Dedifferentiated amniotic fluid mesenchymal stem cell (primary cell): Measurements from ENCODE around the gene CCDC78.

Experiments
- DNase-seq: peaks from one replicate; pipeline ENCODE4 v3.0.0-alpha.2; 2016; ENCODE audit errors: extremely low spot score

Gene CCDC78

DNA sequence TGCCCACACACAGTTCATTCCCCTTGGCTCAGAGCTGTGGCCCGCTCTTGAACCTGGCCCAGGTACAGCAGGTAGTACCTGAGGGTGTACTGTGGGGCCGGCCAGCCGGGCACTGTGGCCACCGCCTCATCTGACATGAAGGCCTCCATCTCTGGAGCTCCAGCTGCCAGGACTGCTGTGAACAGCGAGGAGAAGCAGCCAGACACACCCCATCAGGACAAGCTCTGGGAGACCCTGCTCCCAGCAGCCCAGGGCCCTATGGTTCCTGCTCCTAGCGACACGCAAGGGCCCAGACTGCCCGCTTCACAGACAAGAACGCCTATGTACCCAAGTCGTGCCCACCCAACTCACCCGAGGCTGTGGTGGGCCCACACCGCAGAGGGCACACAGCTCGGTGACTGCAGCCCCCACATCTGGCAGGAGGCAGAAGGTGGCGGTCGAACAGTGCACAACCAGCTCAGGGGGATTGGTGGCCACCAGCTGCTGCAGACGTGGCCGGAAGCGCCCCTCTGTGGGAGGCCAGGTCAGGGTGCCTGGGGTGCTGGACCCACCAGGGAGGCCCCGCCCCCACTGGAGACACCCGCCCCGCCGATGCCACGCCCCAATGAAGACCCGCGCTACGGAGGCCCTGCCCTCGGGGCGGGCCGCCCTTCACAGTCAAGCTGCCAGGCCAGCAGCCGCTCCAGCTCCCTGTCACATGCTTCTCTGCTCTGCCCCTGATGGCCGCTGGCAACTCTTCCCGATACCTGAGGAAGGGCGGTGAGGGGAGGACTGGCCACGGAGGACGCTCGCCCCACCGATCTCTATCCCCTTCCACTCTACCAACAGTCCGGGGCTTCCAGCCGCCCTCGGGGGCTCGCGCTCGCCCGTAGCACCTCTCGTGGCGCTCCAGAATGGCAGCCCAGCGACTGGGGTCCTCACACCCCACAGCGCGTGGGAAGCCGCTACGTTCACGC, 47.1 kb downstream of the CCDC78 start:
- peak; percentile 28 for DNase-seq

- no peak for DNase-seq
Observed at GRCh38 chr16:678209-678857, 47.9 kb downstream of the CCDC78 start.

GRCh38 chr16:677316-678190, 48.7 kb downstream of the CCDC78 start:
- DNase-seq = no peak

GRCh38 chr16:676913-677312, 49.3 kb downstream of the CCDC78 start:
- no peak for DNase-seq

DNA sequence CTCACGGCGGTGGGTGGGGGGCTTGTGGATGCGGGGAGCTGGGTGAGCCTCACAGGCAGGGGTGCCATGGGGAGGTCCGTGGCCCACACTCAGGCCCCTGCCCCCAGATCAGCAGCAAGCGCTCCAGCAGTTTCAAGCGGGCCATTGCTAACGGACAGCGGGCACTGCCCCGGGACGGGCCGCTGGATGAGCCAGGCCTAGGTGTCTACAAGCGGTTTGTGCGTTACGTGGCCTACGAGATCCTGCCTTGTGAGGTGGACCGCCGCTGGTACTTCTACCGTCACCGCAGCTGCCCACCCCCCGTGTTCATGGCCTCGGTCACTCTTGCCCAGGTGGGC, 49.7 kb downstream of the CCDC78 start:
- no peak for DNase-seq

- no peak for DNase-seq
Observed at GRCh38 chr16:675884-676564, 50.2 kb downstream of the CCDC78 start.

DNA sequence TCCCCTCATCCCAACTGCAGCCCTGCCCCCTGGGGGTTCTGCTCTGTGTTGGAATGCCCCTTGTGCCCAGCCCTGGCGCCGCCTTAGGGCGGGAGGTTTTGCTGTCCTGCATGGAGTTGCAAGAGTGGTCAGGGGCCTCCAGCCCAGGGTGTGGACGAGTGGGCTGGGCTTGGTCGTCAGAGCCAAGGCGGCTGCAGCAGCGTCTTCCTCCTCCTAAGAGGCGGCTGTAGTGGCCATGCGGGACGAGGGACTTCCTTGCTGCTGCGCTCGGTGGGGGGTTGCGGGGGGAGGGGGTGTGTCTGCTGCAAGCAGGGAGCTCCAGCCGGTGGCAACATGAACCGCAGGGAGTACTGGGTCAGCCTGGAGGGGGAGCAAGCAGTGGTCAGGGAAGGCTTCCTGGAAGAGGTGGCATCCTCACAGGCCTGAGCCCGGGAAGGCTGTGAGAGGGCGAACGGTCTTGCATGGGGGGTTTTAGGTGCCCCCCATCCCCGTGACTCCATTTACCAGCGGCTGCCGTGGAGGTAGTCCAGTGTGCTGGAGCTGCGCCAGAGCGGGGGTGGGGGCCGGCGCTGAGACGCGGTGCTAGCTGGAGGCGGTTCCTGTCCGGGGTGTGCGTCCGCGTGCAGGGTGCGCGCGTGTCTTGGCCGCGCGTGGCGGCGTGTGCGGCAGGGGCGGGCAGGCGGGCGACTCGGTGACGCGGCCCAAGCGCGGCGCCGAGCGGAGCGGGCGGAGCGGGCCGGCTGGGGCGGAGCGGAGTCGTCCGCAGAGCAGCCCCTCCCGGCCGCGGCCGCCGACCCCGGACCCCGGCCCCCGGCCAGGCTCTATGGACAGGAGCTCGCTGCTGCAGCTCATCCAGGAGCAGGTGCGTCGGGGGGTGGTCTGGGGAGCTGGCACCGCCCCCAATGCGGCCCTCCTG, 51.0 kb downstream of the CCDC78 start, which contains the start of gene RHBDL1:
TSS of gene RHBDL1 (plus strand) at position 704 of the 916 bp plus-strand sequence. CDS start at position 824, 120 bp downstream.
- no peak for DNase-seq

- DNase-seq = no peak
Observed at GRCh38 chr16:674214-674881, 51.9 kb downstream of the CCDC78 start.

GRCh38 chr16:673399-673991, 52.7 kb downstream of the CCDC78 start:
- no peak for DNase-seq

DNA sequence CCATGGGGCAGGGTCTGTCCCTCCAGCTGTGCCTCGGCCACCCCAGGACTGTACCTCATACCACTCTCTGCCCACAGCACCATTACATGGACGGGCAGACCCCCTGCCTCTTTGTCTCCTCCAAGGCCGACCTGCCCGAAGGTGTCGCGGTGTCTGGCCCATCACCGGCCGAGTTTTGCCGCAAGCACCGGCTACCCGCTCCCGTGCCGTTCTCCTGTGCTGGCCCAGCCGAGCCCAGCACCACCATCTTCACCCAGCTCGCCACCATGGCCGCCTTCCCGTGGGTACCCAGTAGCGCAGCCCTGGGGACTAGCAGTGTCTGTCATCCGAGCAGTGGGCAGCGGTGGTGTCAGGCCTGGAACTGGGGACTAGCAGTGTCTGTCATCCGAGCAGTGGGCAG, 53.4 kb downstream of the CCDC78 start:
- DNase-seq = no peak
